ENCODE data around the gene PLPPR3. TPM values are rescaled to one million over a fixed set of nuclear protein-coding genes. Genes with fewer than 3 reads are reported as not detected.
"Not testable (repeated sequence)": the region's sequence is repeated elsewhere in the genome, so short reads cannot be mapped to it uniquely, and the experiment has no call there.

Gene PLPPR3
- total and polyA plus RNA-seq, 2 donors (not counting 1 experiment from before 2014, with no cell fraction given) = 0.19 to 2.5 TPM

DNA sequence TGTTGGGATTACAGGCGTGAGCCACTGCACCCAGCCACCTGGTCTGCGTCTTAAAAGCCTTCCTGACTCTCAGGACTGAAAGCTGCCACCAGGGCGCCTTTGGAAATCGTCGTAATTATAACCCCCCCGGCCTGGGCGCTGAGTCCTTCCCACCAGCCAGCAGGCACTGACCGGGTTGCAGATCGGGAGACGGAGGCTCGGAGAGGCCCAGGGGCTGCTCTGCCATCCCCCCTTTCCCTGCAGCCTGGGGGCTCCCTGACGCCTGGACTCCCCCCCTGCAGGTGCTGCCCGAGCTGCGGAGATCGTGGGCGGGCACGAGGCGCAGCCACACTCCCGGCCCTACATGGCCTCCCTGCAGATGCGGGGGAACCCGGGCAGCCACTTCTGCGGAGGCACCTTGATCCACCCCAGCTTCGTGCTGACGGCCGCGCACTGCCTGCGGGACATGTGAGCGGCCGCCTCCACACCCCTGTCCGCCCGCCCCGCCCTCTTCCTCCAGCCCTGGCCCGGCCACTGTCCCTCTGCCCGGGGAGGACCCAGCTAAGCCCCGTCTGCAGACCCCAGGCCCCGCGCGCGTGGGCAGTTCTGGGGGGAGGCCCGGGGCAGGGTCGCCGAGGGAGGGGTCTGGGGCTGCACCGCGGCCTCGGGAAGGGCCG, 21.6 kb upstream of the PLPPR3 start:
- Histone ChIP-seq H3K4me2 (ENCODE audit: extremely low read depth, insufficient read depth, low read length) (no peak overlapping the region), H3K27me3 (ENCODE audit: control insufficient read depth, insufficient read depth, low read length) (peaks cover 19% of the 10 kb centered on the region), H3K36me3 (ENCODE audit: control insufficient read depth, insufficient read depth, low read length) (no peaks in the 10 kb centered on the region), H3K9ac (ENCODE audit: insufficient read depth, low read length) (no peak overlapping the region), H3K79me2 (ENCODE audit: control insufficient read depth, insufficient read depth, low read length) (no peaks in the 10 kb centered on the region), H3K9me3 (ENCODE audit: control insufficient read depth, insufficient read depth, low read depth, low read length) (no peaks in the 10 kb centered on the region), H3K27ac (ENCODE audit: insufficient read depth, low read length) (no peak overlapping the region), H4K20me1 (ENCODE audit: control insufficient read depth, extremely low read depth, insufficient read depth, low read length) (no peaks in the 10 kb centered on the region), H2AFZ (ENCODE audit: low read length) (no peak overlapping the region), H3K4me1 (ENCODE audit: control insufficient read depth, extremely low read depth, insufficient read depth, low read length) (no peaks in the 10 kb centered on the region), H3K4me3 (replicated peaks in 1 of 4; ENCODE audit: control extremely low read depth in 1 of 4, insufficient read depth in 1 of 4, low read depth in 3 of 4, low read length in 4 of 4) (peak overlapping the region in 1 of 4 experiments; percentile 7)
- no peak for DNase-seq (ENCODE audit: low read depth in 2 of 2)
- TF ChIP-seq EZH2 (IDR thresholded peaks at IDR 0.05; ENCODE audit: low read length, missing control alignments) (no peak), CTCF (conservative IDR thresholded peaks at IDR 0.05 in 1 of 2, IDR thresholded peaks at IDR 0.05 in 1 of 2; ENCODE audit: low read depth in 1 of 2, low read length in 2 of 2) (no peak)

DNA sequence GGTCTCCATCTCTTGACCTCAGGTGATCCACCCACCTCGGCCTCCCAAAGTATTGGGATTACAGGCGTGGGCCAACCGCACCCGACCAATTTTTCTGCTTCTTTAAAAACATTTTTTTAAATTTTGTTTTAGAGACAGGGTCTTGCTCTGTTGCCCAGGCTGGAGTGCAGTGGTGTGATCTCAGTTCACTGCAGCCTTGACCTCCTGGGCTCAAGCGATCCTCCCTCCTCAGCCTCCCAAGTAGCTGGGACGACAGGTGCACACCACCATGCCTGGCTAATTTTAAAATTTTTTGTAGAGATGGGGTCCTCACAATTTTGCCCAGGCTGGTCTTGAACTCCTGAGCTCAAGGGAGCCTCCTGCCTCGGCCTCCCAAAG, 21.0 kb upstream of the PLPPR3 start:
- not testable (repeated sequence) for H3K4me3 ChIP-seq (replicated peaks in 1 of 4; ENCODE audit: control extremely low read depth in 1 of 4, insufficient read depth in 1 of 4, low read depth in 3 of 4, low read length in 4 of 4); DNase-seq (ENCODE audit: low read depth in 2 of 2); H3K36me3 ChIP-seq (ENCODE audit: control insufficient read depth, insufficient read depth, low read length); H3K4me2 ChIP-seq (ENCODE audit: extremely low read depth, insufficient read depth, low read length); H2AFZ ChIP-seq (ENCODE audit: low read length); H3K9me3 ChIP-seq (ENCODE audit: control insufficient read depth, insufficient read depth, low read depth, low read length); H3K27ac ChIP-seq (ENCODE audit: insufficient read depth, low read length); H4K20me1 ChIP-seq (ENCODE audit: control insufficient read depth, extremely low read depth, insufficient read depth, low read length); H3K79me2 ChIP-seq (ENCODE audit: control insufficient read depth, insufficient read depth, low read length); H3K4me1 ChIP-seq (ENCODE audit: control insufficient read depth, extremely low read depth, insufficient read depth, low read length); H3K9ac ChIP-seq (ENCODE audit: insufficient read depth, low read length)
- peaks cover 16% of the 10 kb centered on the region for H3K27me3 ChIP-seq (ENCODE audit: control insufficient read depth, insufficient read depth, low read length)

DNA sequence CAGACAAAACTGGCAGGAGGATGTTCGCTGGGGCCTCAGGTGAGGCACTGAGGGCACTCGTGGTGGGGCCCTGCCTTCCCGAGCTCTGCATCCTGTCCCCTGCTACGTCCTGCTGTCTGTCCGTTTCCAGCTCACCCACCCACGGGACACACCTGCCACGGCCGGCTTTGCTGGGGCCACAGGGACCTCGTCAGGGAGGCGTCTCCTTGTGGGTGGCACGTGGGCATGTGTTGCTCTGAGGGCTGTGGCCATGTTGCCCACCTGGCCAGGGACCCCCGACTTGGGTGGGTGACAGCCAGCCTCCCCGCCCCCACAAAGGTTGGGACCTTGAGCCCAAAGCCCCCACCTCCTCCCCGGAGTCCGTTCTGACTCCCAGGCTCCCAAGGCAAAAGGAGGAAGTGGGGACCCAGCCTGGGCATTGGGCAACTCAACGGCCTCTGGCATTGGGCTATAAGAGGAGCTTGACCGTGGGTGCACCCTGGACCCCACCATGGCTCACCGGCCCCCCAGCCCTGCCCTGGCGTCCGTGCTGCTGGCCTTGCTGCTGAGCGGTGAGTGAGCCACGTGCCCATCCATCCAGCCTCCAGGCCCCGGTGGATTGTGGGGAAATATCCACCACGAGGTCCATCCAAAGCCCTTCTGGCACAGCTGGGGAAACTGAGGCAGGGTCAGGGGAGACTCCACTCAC, 18.9 kb upstream of the PLPPR3 start, which contains the start of gene PRTN3:
Gene PRTN3, plus strand, starts transcription at position 481 of the 688 bp plus-strand sequence. Its CDS starts 10 bp downstream, at position 491.
- H2AFZ ChIP-seq (ENCODE audit: low read length) = no peak within 1 kb of the TSS
- H3K79me2 ChIP-seq (ENCODE audit: control insufficient read depth, insufficient read depth, low read length) = no peaks in the 10 kb centered on the region
- H4K20me1 ChIP-seq (ENCODE audit: control insufficient read depth, extremely low read depth, insufficient read depth, low read length) = no peaks in the 10 kb centered on the region
- no peak within 1 kb of the TSS for H3K27ac ChIP-seq (ENCODE audit: insufficient read depth, low read length)
- no peak for TF ChIP-seq EZH2 (IDR thresholded peaks at IDR 0.05; ENCODE audit: low read length, missing control alignments)
- TF ChIP-seq CTCF (conservative IDR thresholded peaks at IDR 0.05 in 1 of 2, IDR thresholded peaks at IDR 0.05 in 1 of 2; ENCODE audit: low read depth in 1 of 2, low read length in 2 of 2) = no peak
- peaks cover 13% of the 10 kb centered on the region for H3K27me3 ChIP-seq (ENCODE audit: control insufficient read depth, insufficient read depth, low read length)
- H3K9me3 ChIP-seq (ENCODE audit: control insufficient read depth, insufficient read depth, low read depth, low read length) = no peaks in the 10 kb centered on the region
- DNase-seq (ENCODE audit: low read depth in 2 of 2) = no peak
- H3K4me1 ChIP-seq (ENCODE audit: control insufficient read depth, extremely low read depth, insufficient read depth, low read length) = no peaks in the 10 kb centered on the region
- no peak within 1 kb of the TSS for H3K4me2 ChIP-seq (ENCODE audit: extremely low read depth, insufficient read depth, low read length)
- H3K36me3 ChIP-seq (ENCODE audit: control insufficient read depth, insufficient read depth, low read length) = no peaks in the 10 kb centered on the region
- H3K9ac ChIP-seq (ENCODE audit: insufficient read depth, low read length) = no peak within 1 kb of the TSS
- no peak within 1 kb of the TSS for H3K4me3 ChIP-seq (replicated peaks in 1 of 4; ENCODE audit: control extremely low read depth in 1 of 4, insufficient read depth in 1 of 4, low read depth in 3 of 4, low read length in 4 of 4)
